HepG2 (cell line): ENCODE measurements around the gene NOL4L. TPM values are rescaled to one million over a fixed set of nuclear protein-coding genes. Genes with fewer than 3 reads are reported as not detected.
A peak's percentile ranks its signal among the peaks of the same experiment; 100 is the strongest.

Source experiments
- ATAC-seq: fragments of 200-7000 bp; cut with Tn5 transposase; 3 replicates; pipeline ENCODE4 v1.9.1; 2020; ENCODE audit warnings: mild to moderate bottlenecking, moderate library complexity
- BruUV-seq: library from RNA; stranded (reverse); fragments of 400-500 nt; replicated peaks from 2 replicates; lab custom pipeline; 2021; lab: Mats Ljungman, UMichigan
- CTCF ChIA-PET: fragments of 300-600 bp; formaldehyde crosslinking; extraction: SDS; loops from one replicate; lab custom pipeline; 2021; ENCODE audit warnings: low total read pairs, inconsistent platforms, low intra/inter-chr PET ratio; lab: Yijun Ruan, JAX
- POLR2A ChIA-PET: fragments of 350-600 bp; sonication (Branson Sonifier 250); formaldehyde crosslinking; loops from one replicate; lab custom pipeline; 2020; ENCODE audit warnings: antibody characterized with exemption, inconsistent platforms; lab: Yijun Ruan, JAX
- DNase-seq: peaks from one replicate; pipeline ENCODE4 v3.0.0-alpha.2; 2015; ENCODE audit warnings: low spot score
- FAIRE-seq: peaks from 3 replicates; lab custom pipeline; 2011; peaks lifted over from hg19 to GRCh38; lab: Jason Lieb, UNC
- H2AFZ ChIP-seq: one replicate; pipeline ENCODE4 v1.6.1; 2011; ENCODE audit warnings: low read length, inconsistent platforms
- H3K27ac ChIP-seq: fragments of 300-600 bp; 3 replicates; pipeline ENCODE4 v1.8.0; 2011; ENCODE audit warnings: mixed run types, mild to moderate bottlenecking, mixed read lengths, low read length, inconsistent platforms; ENCODE audit not compliant: insufficient read depth; ENCODE audit errors: extremely low read length
- H3K27me3 ChIP-seq, 2 experiments: fragments of 200-600 bp in 1 of 2; 2 replicates in 1 of 2; 3 replicates in 1 of 2; pipeline versions ENCODE4 v1.6.0 to v1.8.0; 2011; ENCODE audit warnings: low read length in 2 of 2, mild to moderate bottlenecking in 2 of 2, moderate library complexity in 2 of 2, inconsistent platforms in 1 of 2; ENCODE audit not compliant: insufficient read depth in 2 of 2, control insufficient read depth in 1 of 2
- H3K36me3 ChIP-seq, 2 experiments: fragments of 200-600 bp in 1 of 2; replicated peaks in 1 of 2; 2 replicates in 1 of 2; 3 replicates in 1 of 2; pipeline versions ENCODE4 v1.5.1 to v1.8.0; 2011; ENCODE audit warnings: low read length in 2 of 2, inconsistent platforms in 1 of 2; ENCODE audit not compliant: insufficient read depth in 2 of 2, control insufficient read depth in 1 of 2
- H3K4me1 ChIP-seq: 2 replicates; pipeline ENCODE4 v1.5.1; 2012; ENCODE audit warnings: low read length, inconsistent platforms; ENCODE audit not compliant: insufficient read depth
- H3K4me2 ChIP-seq: 2 replicates; pipeline ENCODE4 v1.6.0; 2011; ENCODE audit warnings: low read depth, low read length, inconsistent platforms
- H3K4me3 ChIP-seq, 3 experiments: fragments of 200-600 bp in 1 of 3; sonication (generic), shearing (Covaris generic) in 1 of 3; replicated peaks in 1 of 3; 2 replicates each; pipeline ENCODE4 v1.5.1; 2011 to 2016; ENCODE audit warnings: low read length in 3 of 3, inconsistent platforms in 2 of 3, low read depth in 2 of 3, mild to moderate bottlenecking in 2 of 3, control low read depth in 1 of 3, mixed read lengths in 1 of 3; ENCODE audit not compliant: insufficient read depth in 1 of 3
- H3K79me2 ChIP-seq: one replicate; pipeline ENCODE4 v1.6.1; 2011; ENCODE audit warnings: low read length, inconsistent platforms; ENCODE audit not compliant: insufficient read depth
- H3K9ac ChIP-seq: 2 replicates; pipeline ENCODE4 v1.6.0; 2011; ENCODE audit warnings: mild to moderate bottlenecking, low read depth, low read length, inconsistent platforms; ENCODE audit not compliant: insufficient read depth
- H3K9me3 ChIP-seq: 2 replicates; pipeline ENCODE4 v1.5.1; 2012; ENCODE audit warnings: mild to moderate bottlenecking, low read length
- H4K20me1 ChIP-seq: 2 replicates; pipeline ENCODE4 v1.6.0; 2011; ENCODE audit warnings: inconsistent platforms, mild to moderate bottlenecking, low read length, moderate library complexity; ENCODE audit not compliant: insufficient read depth
- ARID4A ChIP-seq: sonication (generic); formaldehyde crosslinking; IDR thresholded peaks from 2 replicates; pipeline ENCODE4 v1.5.0; 2020; ENCODE audit warnings: mild to moderate bottlenecking, missing genetic modification reagents, borderline replicate concordance
- EEA1 ChIP-seq: sonication (generic); formaldehyde crosslinking; IDR thresholded peaks from 2 replicates; pipeline ENCODE4 v1.5.1; 2020; ENCODE audit warnings: mild to moderate bottlenecking, missing genetic modification reagents, borderline replicate concordance
- EP300 ChIP-seq, 3 experiments: sonication (generic) in 1 of 3; formaldehyde crosslinking in 1 of 3; IDR thresholded peaks; 2 replicates each; pipeline versions ENCODE4 v1.5.1 to v1.6.1; 2011 to 2020; ENCODE audit warnings: low read depth in 2 of 3, low read length in 2 of 3, borderline replicate concordance in 1 of 3, improper control_type of control experiment in 1 of 3, mild to moderate bottlenecking in 1 of 3, missing genetic modification reagents in 1 of 3, moderate library complexity in 1 of 3
- FOXK2 ChIP-seq: fragments of 450-650 bp; IDR thresholded peaks from 2 replicates; pipeline ENCODE4 v1.6.1; 2016
- HOXA3 ChIP-seq: sonication (generic); formaldehyde crosslinking; IDR thresholded peaks from 2 replicates; pipeline ENCODE4 v1.5.0; 2020; ENCODE audit warnings: missing genetic modification reagents
- KLF13 ChIP-seq: sonication (generic); formaldehyde crosslinking; IDR thresholded peaks from 2 replicates; pipeline ENCODE4 v1.4.0; 2020; ENCODE audit warnings: mild to moderate bottlenecking, missing genetic modification reagents
- MIER3 ChIP-seq: IDR thresholded peaks from 2 replicates; pipeline ENCODE4 v1.6.1; 2016; ENCODE audit warnings: missing compliant biosample characterization, borderline replicate concordance
- PRPF4 ChIP-seq: fragments of 200-400 bp; formaldehyde crosslinking; IDR thresholded peaks from 2 replicates; pipeline ENCODE4 v1.6.1; 2016; ENCODE audit warnings: low read length, low read depth; ENCODE audit not compliant: poor library complexity, severe bottlenecking
- STAG1 ChIP-seq: sonication (generic); formaldehyde crosslinking; IDR thresholded peaks from 2 replicates; pipeline ENCODE4 v1.4.0; 2020; ENCODE audit warnings: missing genetic modification reagents
- TSC22D2 ChIP-seq: sonication (generic); formaldehyde crosslinking; IDR thresholded peaks from 2 replicates; pipeline ENCODE4 v1.5.1; 2020; ENCODE audit warnings: missing genetic modification reagents, mild to moderate bottlenecking, borderline replicate concordance
- ZNF431 ChIP-seq: sonication (generic); formaldehyde crosslinking; IDR thresholded peaks from 2 replicates; pipeline ENCODE4 v1.9.0; 2022; ENCODE audit warnings: missing genetic modification reagents, low read depth, mild to moderate bottlenecking, borderline replicate concordance
- ZNF577 ChIP-seq: sonication (generic); formaldehyde crosslinking; IDR thresholded peaks from 2 replicates; pipeline ENCODE4 v1.4.0; 2020; ENCODE audit warnings: mild to moderate bottlenecking, low read depth, missing genetic modification reagents, borderline replicate concordance
- WGBS: methylation state at CpG from one replicate; pipeline ENCODE4 v1.1.6; 2017; ENCODE audit warnings: low lambda C conversion rate; 5-methylcytosine and 5-hydroxymethylcytosine counted together
- in situ Hi-C: cut with HindIII; loops from 2 replicates; pipeline ENCODE4 v1.10.0; 2017; ENCODE audit warnings: low pct_unique_long_range_greater_than_20kb; ENCODE audit not compliant: extremely low pct_ligation_motif_present
- intact Hi-C: fragments of 100-400 bp; cut with micrococcal nuclease; formaldehyde crosslinking; loops from one replicate; pipeline ENCODE4 v1.10.0; 2022; ENCODE audit not compliant: unreplicated experiment
- polyA plus RNA-seq, 8 experiments: library from polyadenylated mRNA; depleted of rRNA in 3 of 8; stranded (reverse) in 7 of 8; unstranded in 1 of 8; fragments of >200 nt; fragmentation: Illumina TruSeq in 4 of 8; extraction: Trizol in 4 of 8; gene quantifications; 2 replicates each; pipeline versions ENCODE4 v1.2.1 to v1.2.3, GENCODE V29; 2011 to 2016; ENCODE audit warnings: low read depth in 4 of 8, missing spikeins in 1 of 8, mixed read lengths in 1 of 8; ENCODE audit not compliant: insufficient read depth in 1 of 8
- total RNA-seq, 5 experiments: library from RNA; depleted of rRNA; stranded (reverse); fragments of >200 nt; fragmentation: Illumina TruSeq; extraction: Trizol; gene quantifications; 2 replicates each; pipeline ENCODE4 v1.2.3, GENCODE V29; 2016; ENCODE audit warnings: low read depth in 1 of 5
- TF ChIP-seq, protein P1 (sequence below): sonication (generic); formaldehyde crosslinking; IDR thresholded peaks from 2 replicates; pipeline ENCODE4 v1.4.0; 2020; ENCODE audit warnings: missing genetic modification reagents
- TF ChIP-seq, protein P2 (sequence below): sonication (generic); formaldehyde crosslinking; IDR thresholded peaks from 2 replicates; pipeline ENCODE4 v1.4.0; 2020; ENCODE audit warnings: missing genetic modification reagents

NOL4L gene
- total and polyA plus RNA-seq, 2 of the 13 experiments (the other 11 are each of a cell fraction or from before 2014, with no cell fraction given), result 16.6 to 35.4 TPM

DNA sequence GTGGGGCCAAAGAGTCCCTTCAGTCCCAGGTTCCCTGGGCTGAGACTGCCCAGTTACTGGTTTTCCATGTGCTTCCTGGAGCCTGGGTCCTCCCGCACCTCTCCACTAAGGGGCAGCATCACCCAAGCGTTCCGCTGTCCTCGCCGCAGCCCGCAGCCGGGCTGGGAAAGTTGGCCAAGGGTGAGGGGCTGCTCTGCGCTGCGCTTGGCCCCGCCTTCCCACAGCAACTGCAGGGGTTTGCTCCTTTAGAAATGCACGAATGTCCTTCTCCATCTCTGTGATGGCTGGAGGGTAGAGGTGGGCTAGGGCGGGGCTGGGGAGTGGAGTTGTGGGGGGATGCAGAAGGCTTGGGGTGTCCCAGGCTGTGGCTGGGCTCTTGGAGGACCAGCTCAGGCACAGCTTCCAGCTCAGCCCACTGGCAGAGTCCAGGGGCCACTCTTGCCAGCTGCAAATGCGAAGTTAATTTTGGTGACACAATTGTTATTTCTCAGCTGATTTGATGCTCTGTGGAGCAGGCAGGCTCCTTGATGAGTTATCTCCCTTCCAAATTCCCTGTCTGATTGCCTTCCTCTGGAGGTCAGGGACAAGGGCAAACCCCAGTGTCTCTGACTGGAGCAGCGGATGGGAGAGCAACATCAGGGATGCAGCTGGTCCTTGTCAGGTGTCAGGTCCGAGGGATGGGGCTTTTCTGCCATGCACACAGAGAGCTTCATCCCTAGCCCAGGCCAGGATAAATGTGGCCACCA, 63.2 kb downstream of the NOL4L start (continued):
- TF ChIP-seq ARID4A (CRISPR knock-in tag), result peak; percentile 74
- no peak for TF ChIP-seq FOXK2
- TF ChIP-seq HOXA3, result peak; percentile 84
- TF ChIP-seq TSC22D2 (CRISPR knock-in tag), result 0 out of 2 replicates have a peak, but pooled peaks have one; percentile 56

- no peaks in the 10 kb centered on the region for H3K27me3 ChIP-seq
- no peak overlapping the region for H3K4me3 ChIP-seq
- H3K79me2 ChIP-seq, result no peaks in the 10 kb centered on the region
- no peak overlapping the region for H3K27ac ChIP-seq
- H4K20me1 ChIP-seq, result no peaks in the 10 kb centered on the region
- H3K9ac ChIP-seq, result no peak overlapping the region
- H2AFZ ChIP-seq, result no peak overlapping the region
- ChIA-PET CTCF (interaction anchor here (1.1 to 4.1 kb wide), 6 partner anchors 57 to 135 kb away, joined by 3 to 170 read pairs (median 6); no protein-coding TSS in a partner anchor), POLR2A (interaction anchor here (6.5 kb wide), 1 partner anchor 22 kb away, joined by 197 read pairs; no protein-coding TSS in a partner anchor)
- no TSS peak for BruUV-seq
- ATAC-seq (no peak), DNase-seq (no peak), FAIRE-seq (no peak)
- no peak overlapping the region for H3K4me2 ChIP-seq
- WGBS, result 88% methylated on average over 3 of the region's 3 CpGs
- in situ Hi-C loops, result loop anchor here (25.0 kb wide), 1 partner anchor 241 kb away; the partner anchor contains the start of gene DNMT3B
- H3K9me3 ChIP-seq, result no peaks in the 10 kb centered on the region
- H3K4me1 ChIP-seq, result peaks cover 42% of the 10 kb centered on the region
- peaks cover 9 to 14% of the 10 kb centered on the region in 2 experiments; a peak in 3 of 5 replicates for H3K36me3 ChIP-seq
- intact Hi-C loops, result loop anchor here (1.0 to 10.0 kb wide), 3 partner anchors 41 to 254 kb away; no protein-coding TSS in a partner anchor
- TF ChIP-seq KLF13 (no peak), ZNF577 (CRISPR knock-in tag) (no peak), MIER3 (CRISPR knock-in tag) (no peak), ZNF431 (CRISPR knock-in tag) (no peak), EP300 (IDR thresholded peaks at IDR 0.05; ENCODE audit: low read depth in 2 of 2, low read length in 2 of 2) (no peak), EP300 (CRISPR knock-in tag; IDR thresholded peaks at IDR 0.05; ENCODE audit: borderline replicate concordance) (no peak), PRPF4 (no peak), STAG1 (CRISPR knock-in tag) (no peak), EEA1 (CRISPR knock-in tag) (no peak)
- TF ChIP-seq, protein P1, sequence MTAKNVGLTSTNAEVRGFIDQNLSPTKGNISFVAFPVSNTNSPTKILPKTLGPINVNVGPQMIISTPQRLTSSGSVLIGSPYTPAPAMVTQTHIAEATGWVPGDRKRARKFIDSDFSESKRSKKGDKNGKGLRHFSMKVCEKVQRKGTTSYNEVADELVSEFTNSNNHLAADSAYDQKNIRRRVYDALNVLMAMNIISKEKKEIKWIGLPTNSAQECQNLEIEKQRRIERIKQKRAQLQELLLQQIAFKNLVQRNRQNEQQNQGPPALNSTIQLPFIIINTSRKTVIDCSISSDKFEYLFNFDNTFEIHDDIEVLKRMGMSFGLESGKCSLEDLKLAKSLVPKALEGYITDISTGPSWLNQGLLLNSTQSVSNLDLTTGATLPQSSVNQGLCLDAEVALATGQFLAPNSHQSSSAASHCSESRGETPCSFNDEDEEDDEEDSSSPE, result no peak
- TF ChIP-seq, protein P2, sequence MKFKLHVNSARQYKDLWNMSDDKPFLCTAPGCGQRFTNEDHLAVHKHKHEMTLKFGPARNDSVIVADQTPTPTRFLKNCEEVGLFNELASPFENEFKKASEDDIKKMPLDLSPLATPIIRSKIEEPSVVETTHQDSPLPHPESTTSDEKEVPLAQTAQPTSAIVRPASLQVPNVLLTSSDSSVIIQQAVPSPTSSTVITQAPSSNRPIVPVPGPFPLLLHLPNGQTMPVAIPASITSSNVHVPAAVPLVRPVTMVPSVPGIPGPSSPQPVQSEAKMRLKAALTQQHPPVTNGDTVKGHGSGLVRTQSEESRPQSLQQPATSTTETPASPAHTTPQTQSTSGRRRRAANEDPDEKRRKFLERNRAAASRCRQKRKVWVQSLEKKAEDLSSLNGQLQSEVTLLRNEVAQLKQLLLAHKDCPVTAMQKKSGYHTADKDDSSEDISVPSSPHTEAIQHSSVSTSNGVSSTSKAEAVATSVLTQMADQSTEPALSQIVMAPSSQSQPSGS, result no peak
These were observed 64.3 kb downstream of the NOL4L start for GRCh38 chr20:32520927-32521203.
